Esophagus muscularis mucosa (tissue), 3 donors: ENCODE data around the gene CMTM2.
"Not testable (repeated sequence)": the region's sequence is repeated elsewhere in the genome, so short reads cannot be mapped to it uniquely, and the experiment has no call there.

Source experiments
- POLR2A ChIP-seq: fragments of 450-650 bp; IDR thresholded peaks from one replicate; pipeline ENCODE4 v1.6.1; 2017; ENCODE audit warnings: antibody characterized with exemption, moderate library complexity, mild to moderate bottlenecking, low read depth
- POLR2AphosphoS5 ChIP-seq, 2 donors: sonication (generic); formaldehyde crosslinking; IDR thresholded peaks; one replicate each; pipeline ENCODE4 v1.6.1; 2017; ENCODE audit warnings: antibody characterized with exemption in 2 of 2
- TF ChIP-seq, protein P1 (sequence below), 3 experiments: fragments of 200-600 bp in 2 of 3; fragments of 450-650 bp in 1 of 3; sonication (generic) in 2 of 3; IDR thresholded peaks; one replicate each; pipeline ENCODE4 v1.5.1; 2017 to 2019; ENCODE audit warnings: antibody characterized with exemption in 3 of 3, mild to moderate bottlenecking in 2 of 3, moderate library complexity in 1 of 3

DNA sequence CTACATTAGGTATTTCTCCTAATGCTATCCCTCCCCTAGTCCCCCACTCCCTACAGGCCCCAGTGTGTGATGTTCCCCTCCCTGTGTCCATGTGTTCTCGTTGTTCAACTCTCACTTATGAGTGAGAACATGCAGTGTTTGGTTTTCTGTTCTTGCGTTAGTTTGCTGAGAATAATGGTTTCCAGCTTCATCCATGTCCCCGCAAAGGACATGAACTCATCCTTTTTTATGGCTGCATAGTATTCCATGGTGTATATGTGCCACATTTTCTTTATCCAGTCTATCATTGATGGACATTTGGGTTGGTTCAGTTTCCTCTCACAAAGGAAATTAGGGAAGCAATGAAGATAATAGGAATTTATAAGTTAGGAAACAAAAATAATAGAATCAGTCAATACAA, 12.0 kb upstream of the CMTM2 start:
- TF ChIP-seq, protein P1, sequence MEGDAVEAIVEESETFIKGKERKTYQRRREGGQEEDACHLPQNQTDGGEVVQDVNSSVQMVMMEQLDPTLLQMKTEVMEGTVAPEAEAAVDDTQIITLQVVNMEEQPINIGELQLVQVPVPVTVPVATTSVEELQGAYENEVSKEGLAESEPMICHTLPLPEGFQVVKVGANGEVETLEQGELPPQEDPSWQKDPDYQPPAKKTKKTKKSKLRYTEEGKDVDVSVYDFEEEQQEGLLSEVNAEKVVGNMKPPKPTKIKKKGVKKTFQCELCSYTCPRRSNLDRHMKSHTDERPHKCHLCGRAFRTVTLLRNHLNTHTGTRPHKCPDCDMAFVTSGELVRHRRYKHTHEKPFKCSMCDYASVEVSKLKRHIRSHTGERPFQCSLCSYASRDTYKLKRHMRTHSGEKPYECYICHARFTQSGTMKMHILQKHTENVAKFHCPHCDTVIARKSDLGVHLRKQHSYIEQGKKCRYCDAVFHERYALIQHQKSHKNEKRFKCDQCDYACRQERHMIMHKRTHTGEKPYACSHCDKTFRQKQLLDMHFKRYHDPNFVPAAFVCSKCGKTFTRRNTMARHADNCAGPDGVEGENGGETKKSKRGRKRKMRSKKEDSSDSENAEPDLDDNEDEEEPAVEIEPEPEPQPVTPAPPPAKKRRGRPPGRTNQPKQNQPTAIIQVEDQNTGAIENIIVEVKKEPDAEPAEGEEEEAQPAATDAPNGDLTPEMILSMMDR (IDR thresholded peaks at IDR 0.05) = not testable (repeated sequence)
- not testable (repeated sequence) for TF ChIP-seq POLR2AphosphoS5 (IDR thresholded peaks at IDR 0.05); POLR2A
